ENCODE measurements around the gene FCER2.

Gene FCER2

DNA sequence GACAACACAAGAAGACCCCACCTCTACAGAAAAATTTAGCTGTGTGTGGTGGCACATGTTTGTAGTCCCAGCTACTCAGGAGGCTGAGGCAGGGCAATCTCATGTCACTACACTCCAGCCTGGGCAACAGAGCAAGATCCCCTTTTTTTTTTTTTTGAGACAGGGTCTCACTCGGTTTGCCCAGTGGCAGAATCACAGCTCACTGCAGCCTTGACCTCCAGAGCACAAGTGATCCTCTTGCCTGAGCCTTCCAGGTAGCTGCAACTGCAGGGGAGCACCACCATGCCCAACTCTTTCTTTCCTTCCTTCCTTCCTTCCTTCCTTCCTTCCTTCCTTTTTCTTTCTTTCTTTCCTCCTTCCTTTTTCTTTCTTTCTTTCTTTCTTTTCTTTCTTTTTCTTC is 34.2 kb upstream of the FCER2 start:
- peaks cover 8 to 16% of the 10 kb centered on the region in 2 experiments for H3K4me1 ChIP-seq (ENCODE audit: control insufficient read depth in 1 of 2, insufficient read depth in 1 of 2, low read depth in 1 of 2, low read length in 1 of 2)
- H3K27ac ChIP-seq = no peak overlapping the region
- H3K27me3 ChIP-seq = peaks cover 10% of the 10 kb centered on the region
- TF ChIP-seq, protein P1, sequence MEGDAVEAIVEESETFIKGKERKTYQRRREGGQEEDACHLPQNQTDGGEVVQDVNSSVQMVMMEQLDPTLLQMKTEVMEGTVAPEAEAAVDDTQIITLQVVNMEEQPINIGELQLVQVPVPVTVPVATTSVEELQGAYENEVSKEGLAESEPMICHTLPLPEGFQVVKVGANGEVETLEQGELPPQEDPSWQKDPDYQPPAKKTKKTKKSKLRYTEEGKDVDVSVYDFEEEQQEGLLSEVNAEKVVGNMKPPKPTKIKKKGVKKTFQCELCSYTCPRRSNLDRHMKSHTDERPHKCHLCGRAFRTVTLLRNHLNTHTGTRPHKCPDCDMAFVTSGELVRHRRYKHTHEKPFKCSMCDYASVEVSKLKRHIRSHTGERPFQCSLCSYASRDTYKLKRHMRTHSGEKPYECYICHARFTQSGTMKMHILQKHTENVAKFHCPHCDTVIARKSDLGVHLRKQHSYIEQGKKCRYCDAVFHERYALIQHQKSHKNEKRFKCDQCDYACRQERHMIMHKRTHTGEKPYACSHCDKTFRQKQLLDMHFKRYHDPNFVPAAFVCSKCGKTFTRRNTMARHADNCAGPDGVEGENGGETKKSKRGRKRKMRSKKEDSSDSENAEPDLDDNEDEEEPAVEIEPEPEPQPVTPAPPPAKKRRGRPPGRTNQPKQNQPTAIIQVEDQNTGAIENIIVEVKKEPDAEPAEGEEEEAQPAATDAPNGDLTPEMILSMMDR (IDR thresholded peaks at IDR 0.05) = no peak
- no peaks in the 10 kb centered on the region for H3K36me3 ChIP-seq
- H3K4me3 ChIP-seq (ENCODE audit: low read depth in 1 of 2, low read length in 1 of 2) = no peak overlapping the region
- no peaks in the 10 kb centered on the region for H3K9me3 ChIP-seq

DNA sequence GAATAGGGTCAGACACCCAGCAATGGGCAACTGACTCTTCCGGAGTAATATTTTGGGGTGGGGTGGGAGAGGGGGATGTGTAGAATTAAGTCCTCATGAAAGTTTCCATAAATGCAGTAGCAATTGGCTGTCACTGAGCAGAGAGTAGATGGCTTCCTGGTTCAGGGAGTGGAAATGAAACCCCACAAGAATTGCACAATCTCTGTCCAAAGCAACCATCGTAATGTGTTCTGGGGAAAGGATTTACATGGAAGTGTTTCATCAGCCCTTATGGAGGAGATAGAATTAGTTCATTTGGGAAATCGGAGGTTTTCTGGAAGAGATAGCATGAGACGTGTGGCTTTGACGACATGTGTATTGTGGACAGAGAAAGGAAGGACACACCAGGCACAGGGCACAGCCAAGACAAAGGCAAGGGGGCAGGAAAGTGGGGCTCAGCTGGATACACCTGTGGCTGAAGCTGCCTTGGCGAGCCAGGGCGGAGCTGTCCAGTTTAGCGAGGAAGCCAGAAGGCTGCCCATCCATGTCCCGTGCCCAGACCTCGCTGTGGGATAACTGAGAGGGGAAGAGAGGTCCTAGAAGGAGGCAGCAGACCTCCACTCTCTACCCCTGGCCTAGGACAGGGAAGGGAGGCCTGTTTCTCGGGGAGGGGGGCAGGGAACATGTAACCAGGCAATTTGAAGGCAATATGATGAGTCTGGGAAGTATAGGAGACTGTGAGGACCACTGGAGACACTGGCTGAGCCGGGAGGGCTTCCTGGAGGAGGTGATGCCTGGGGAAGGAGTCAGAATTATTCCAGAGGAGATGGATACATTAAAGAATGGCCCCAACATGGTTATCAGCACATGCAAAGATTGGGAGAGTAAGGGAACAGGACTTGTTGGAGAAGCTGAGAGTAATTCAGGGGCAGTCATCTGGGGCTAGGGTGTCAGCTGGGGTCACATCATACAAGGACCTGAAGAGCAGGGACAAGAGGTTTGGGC is 32.6 kb upstream of the FCER2 start:
- peaks cover 26% of the 10 kb centered on the region for H3K27me3 ChIP-seq
- H3K36me3 ChIP-seq = no peaks in the 10 kb centered on the region
- no peaks in the 10 kb centered on the region for H3K9me3 ChIP-seq
- peaks cover 17 to 32% of the 10 kb centered on the region in 2 experiments for H3K4me1 ChIP-seq (ENCODE audit: control insufficient read depth in 1 of 2, insufficient read depth in 1 of 2, low read depth in 1 of 2, low read length in 1 of 2)
- H3K4me3 ChIP-seq (ENCODE audit: low read depth in 1 of 2, low read length in 1 of 2) = peak overlapping the region in 1 of 2 experiments; percentile 2
- TF ChIP-seq, protein P1 (IDR thresholded peaks at IDR 0.05) = no peak
- H3K27ac ChIP-seq = peak overlapping the region; percentile 42

DNA sequence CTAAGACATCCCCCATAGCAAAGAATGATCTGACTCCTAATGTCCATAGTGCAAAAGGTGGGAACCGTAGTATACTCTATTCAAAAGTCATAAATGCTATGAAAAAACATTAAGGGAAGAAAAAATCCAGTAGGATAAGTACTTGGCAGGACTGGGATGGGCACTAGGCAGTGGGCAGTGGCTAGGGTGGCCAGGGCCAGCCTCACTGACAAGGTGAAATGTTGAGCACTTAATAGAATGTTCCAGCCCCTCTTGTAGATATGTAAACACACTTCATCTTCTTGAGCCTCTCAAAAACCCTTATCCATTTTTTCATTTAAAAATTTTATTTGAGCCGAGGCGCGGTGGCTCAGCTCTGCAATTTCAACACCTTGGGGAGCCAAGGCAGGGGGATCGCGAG is 31.4 kb upstream of the FCER2 start:
- no peak overlapping the region for H3K27ac ChIP-seq
- peaks cover 38% of the 10 kb centered on the region for H3K27me3 ChIP-seq
- TF ChIP-seq, protein P1 (IDR thresholded peaks at IDR 0.05) = no peak
- no peak overlapping the region for H3K4me3 ChIP-seq (ENCODE audit: low read depth in 1 of 2, low read length in 1 of 2)
- peaks cover 25 to 39% of the 10 kb centered on the region in 2 experiments for H3K4me1 ChIP-seq (ENCODE audit: control insufficient read depth in 1 of 2, insufficient read depth in 1 of 2, low read depth in 1 of 2, low read length in 1 of 2)
- no peaks in the 10 kb centered on the region for H3K36me3 ChIP-seq
- no peaks in the 10 kb centered on the region for H3K9me3 ChIP-seq

DNA sequence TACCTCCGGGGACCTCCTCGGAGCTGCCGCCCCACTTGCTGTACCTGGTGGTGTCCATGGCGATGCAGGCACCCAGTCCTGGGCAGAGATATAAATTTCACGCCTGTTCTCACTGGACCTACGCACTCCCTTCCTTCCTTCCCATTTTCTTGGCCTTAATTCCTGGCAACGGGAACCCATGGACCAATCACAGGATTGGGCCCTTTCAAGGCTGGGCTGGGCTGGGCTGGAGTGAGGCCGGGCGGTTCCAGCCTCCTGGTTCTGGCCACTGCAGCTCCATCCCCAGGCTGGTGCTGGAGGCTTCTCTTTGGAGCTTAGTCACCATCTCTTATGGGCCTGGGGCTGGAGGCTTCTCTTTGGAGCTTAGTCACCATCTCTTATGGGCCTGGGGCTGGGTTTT is 30.1 kb upstream of the FCER2 start, which contains the start of gene CLEC4G:
Gene CLEC4G, minus strand, starts transcription at position 66 of the 400 bp plus-strand sequence. Its CDS starts 8 bp downstream, at position 58.
- TF ChIP-seq, protein P1 (IDR thresholded peaks at IDR 0.05) = no peak
- Histone ChIP-seq H3K36me3 (no peaks in the 10 kb centered on the region), H3K27ac (no peak within 1 kb of the TSS), H3K27me3 (peaks cover 45% of the 10 kb centered on the region), H3K4me1 (ENCODE audit: control insufficient read depth in 1 of 2, insufficient read depth in 1 of 2, low read depth in 1 of 2, low read length in 1 of 2) (peaks cover 25 to 39% of the 10 kb centered on the region in 2 experiments), H3K9me3 (no peaks in the 10 kb centered on the region), H3K4me3 (ENCODE audit: low read depth in 1 of 2, low read length in 1 of 2) (no peak within 1 kb of the TSS)

DNA sequence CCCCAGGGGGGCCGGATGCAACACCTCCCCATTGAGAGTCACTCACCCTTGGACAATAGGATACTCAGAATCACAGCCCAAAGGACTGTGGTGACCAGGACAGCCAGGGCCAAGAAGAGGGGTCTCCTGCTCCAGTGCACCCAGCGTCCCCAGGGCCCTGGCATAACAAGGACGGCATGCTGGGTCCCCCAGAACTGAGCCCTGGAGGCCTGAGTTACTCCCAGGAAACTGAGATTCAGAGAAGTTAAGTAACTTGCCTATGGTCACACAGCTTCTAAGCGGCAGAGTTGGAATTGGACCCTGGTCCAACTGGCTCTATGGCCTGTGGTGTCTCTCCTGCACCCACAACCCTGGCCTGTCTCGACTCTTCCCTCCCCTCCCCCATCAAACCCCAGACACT is 29.7 kb upstream of the FCER2 start:
- H3K27me3 ChIP-seq = peaks cover 45% of the 10 kb centered on the region

More for the DNA sequence above, 29.7 kb upstream of the FCER2 start:
- Histone ChIP-seq H3K4me1 (ENCODE audit: control insufficient read depth in 1 of 2, insufficient read depth in 1 of 2, low read depth in 1 of 2, low read length in 1 of 2) (peaks cover 25 to 39% of the 10 kb centered on the region in 2 experiments), H3K4me3 (ENCODE audit: low read depth in 1 of 2, low read length in 1 of 2) (no peak overlapping the region), H3K36me3 (no peaks in the 10 kb centered on the region), H3K27ac (no peak overlapping the region), H3K9me3 (no peaks in the 10 kb centered on the region)
- TF ChIP-seq, protein P1 (IDR thresholded peaks at IDR 0.05) = no peak
